GM18909 (cell line): Measurements from ENCODE around the gene PDS5B.
"Not testable (repeated sequence)": the region's sequence is repeated elsewhere in the genome, so short reads cannot be mapped to it uniquely, and the experiment has no call there.

Experiments
- ATAC-seq: cut with Tn5 transposase; IDR thresholded peaks from one replicate; pipeline ENCODE4 v1.9.1; 2021; ENCODE audit warnings: mild to moderate bottlenecking; ENCODE audit not compliant: unreplicated experiment, poor library complexity

Gene PDS5B

GRCh38 chr13:32647926-32648325 is 61.7 kb downstream of the PDS5B start:
- no peak for ATAC-seq

- peak; percentile 77 for ATAC-seq
Observed at GRCh38 chr13:32650705-32651311, 64.6 kb downstream of the PDS5B start.

- ATAC-seq, result no peak
Observed at GRCh38 chr13:32657309-32657708, 71.1 kb downstream of the PDS5B start.

- ATAC-seq, result no peak
Observed at GRCh38 chr13:32659736-32660135, 73.5 kb downstream of the PDS5B start.

- ATAC-seq, result no peak
Observed at GRCh38 chr13:32660227-32660626, 74.0 kb downstream of the PDS5B start.

GRCh38 chr13:32661685-32662084 is 75.4 kb downstream of the PDS5B start:
- no peak for ATAC-seq

GRCh38 chr13:32663660-32664059 is 77.4 kb downstream of the PDS5B start:
- ATAC-seq, result no peak

- ATAC-seq, result no peak
Observed at GRCh38 chr13:32666990-32667571, 80.8 kb downstream of the PDS5B start.

- ATAC-seq, result no peak
Observed at GRCh38 chr13:32669030-32669646, 82.9 kb downstream of the PDS5B start.

GRCh38 chr13:32674503-32674902 is 88.3 kb downstream of the PDS5B start:
- no peak for ATAC-seq

- ATAC-seq, result no peak
Observed at GRCh38 chr13:32676242-32676641, 90.0 kb downstream of the PDS5B start.

- no peak for ATAC-seq
Observed at GRCh38 chr13:32682130-32682529, 95.9 kb downstream of the PDS5B start.

- ATAC-seq, result no peak
Observed at GRCh38 chr13:32682740-32683139, 96.5 kb downstream of the PDS5B start.

GRCh38 chr13:32687275-32687674 is 101.0 kb downstream of the PDS5B start:
- ATAC-seq, result no peak

GRCh38 chr13:32695602-32696250 is 109.5 kb downstream of the PDS5B start:
- ATAC-seq, result no peak

GRCh38 chr13:32707471-32707870 is 121.2 kb downstream of the PDS5B start:
- no peak for ATAC-seq

- ATAC-seq, result no peak
Observed at GRCh38 chr13:32713397-32713796, 127.1 kb downstream of the PDS5B start.

GRCh38 chr13:32716201-32716600 is 129.9 kb downstream of the PDS5B start:
- ATAC-seq, result not testable (repeated sequence)

- ATAC-seq, result no peak
Observed at GRCh38 chr13:32720026-32720425, 133.8 kb downstream of the PDS5B start.

GRCh38 chr13:32721131-32722034 is 135.1 kb downstream of the PDS5B start:
- ATAC-seq, result not testable (repeated sequence)
